GM23338 (cell line): ENCODE results near the gene TWF2. TPM values are rescaled to one million over a fixed set of nuclear protein-coding genes. Genes with fewer than 3 reads are reported as not detected.

Experiments used
- ATAC-seq: fragments of 200-7000 bp; cut with Tn5 transposase; 3 replicates; pipeline ENCODE4 v1.9.1; 2020
- DNase-seq: peaks from one replicate; pipeline ENCODE4 v3.0.0-alpha.2; 2015; ENCODE audit warnings: low spot score
- H2AFZ ChIP-seq: fragments of 200-600 bp; sonication (generic); 2 replicates; pipeline ENCODE4 v1.8.0; 2016; ENCODE audit warnings: antibody characterized with exemption, mild to moderate bottlenecking, moderate library complexity
- H3F3A ChIP-seq: fragments of 200-600 bp; sonication (generic); replicated peaks from 2 replicates; pipeline ENCODE4 v1.8.0; 2017; ENCODE audit warnings: antibody characterized with exemption, mixed run types, low read depth
- H3K27ac ChIP-seq: fragments of 200-600 bp; sonication (generic); 2 replicates; pipeline ENCODE4 v1.6.1; 2016; ENCODE audit warnings: low read depth
- H3K27me3 ChIP-seq: fragments of 200-600 bp; sonication (generic); 2 replicates; pipeline ENCODE4 v1.8.0; 2016; ENCODE audit warnings: mild to moderate bottlenecking, mixed run types, moderate library complexity; ENCODE audit not compliant: insufficient read depth
- H3K36me3 ChIP-seq: fragments of 200-600 bp; sonication (generic); 2 replicates; pipeline ENCODE4 v1.8.0; 2016; ENCODE audit warnings: mild to moderate bottlenecking; ENCODE audit not compliant: insufficient read depth
- H3K4me1 ChIP-seq: fragments of 200-600 bp; sonication (generic); 2 replicates; pipeline ENCODE4 v1.8.0; 2016; ENCODE audit warnings: mild to moderate bottlenecking, moderate library complexity; ENCODE audit not compliant: insufficient read depth
- H3K4me2 ChIP-seq: fragments of 200-600 bp; sonication (generic); 2 replicates; pipeline ENCODE4 v1.7.1; 2017; ENCODE audit warnings: mixed run types
- H3K4me3 ChIP-seq: fragments of 200-600 bp; sonication (generic); 2 replicates; pipeline ENCODE4 v1.6.1; 2016; ENCODE audit warnings: mixed run types
- H3K79me2 ChIP-seq: fragments of 200-600 bp; sonication (generic); replicated peaks from 2 replicates; pipeline ENCODE4 v1.8.0; 2017; ENCODE audit warnings: mild to moderate bottlenecking; ENCODE audit not compliant: insufficient read depth
- H3K9me2 ChIP-seq: fragments of 200-600 bp; sonication (generic); 2 replicates; pipeline ENCODE4 v1.8.0; 2017; ENCODE audit not compliant: insufficient read depth
- H4K20me1 ChIP-seq: fragments of 200-600 bp; sonication (generic); replicated peaks from 2 replicates; pipeline ENCODE4 v1.8.0; 2017; ENCODE audit warnings: mild to moderate bottlenecking; ENCODE audit not compliant: insufficient read depth
- H3K27ac Mint-ChIP-seq: 2 replicates; pipeline ENCODE4 v1.8.0; 2020; ENCODE audit warnings: inconsistent platforms, mild to moderate bottlenecking, moderate library complexity, mixed read lengths
- H3K27me3 Mint-ChIP-seq: 3 replicates; pipeline ENCODE4 v1.8.0; 2022; ENCODE audit warnings: low read depth, mild to moderate bottlenecking, moderate library complexity, mixed read lengths, inconsistent platforms; ENCODE audit not compliant: insufficient read depth, poor library complexity
- H3K36me3 Mint-ChIP-seq: 3 replicates; pipeline ENCODE4 v1.8.0; 2021; ENCODE audit warnings: low read depth, mild to moderate bottlenecking, inconsistent platforms, moderate library complexity, mixed read lengths
- H3K4me1 Mint-ChIP-seq: 3 replicates; pipeline ENCODE4 v1.8.0; 2020; ENCODE audit warnings: mild to moderate bottlenecking, inconsistent platforms, mixed read lengths
- H3K4me3 Mint-ChIP-seq: 3 replicates; pipeline ENCODE4 v1.8.0; 2021; ENCODE audit warnings: moderate library complexity, mild to moderate bottlenecking, inconsistent platforms, mixed read lengths
- H3K9me3 Mint-ChIP-seq: 3 replicates; pipeline ENCODE4 v1.8.0; 2020; ENCODE audit warnings: moderate library complexity, mild to moderate bottlenecking, inconsistent platforms, mixed read lengths
- CREB1 ChIP-seq: fragments of 250-450 bp; sonication (Bioruptor Pico); IDR thresholded peaks from 2 replicates; pipeline ENCODE4 v1.5.0; 2020; ENCODE audit warnings: low read depth, mild to moderate bottlenecking, moderate library complexity
- EZH2 ChIP-seq: fragments of 200-600 bp; sonication (generic); IDR thresholded peaks from one replicate; pipeline ENCODE4 v1.8.0; 2017; ENCODE audit warnings: antibody characterized with exemption, mild to moderate bottlenecking, low read depth; ENCODE audit not compliant: unreplicated experiment
- EZH2phosphoT487 ChIP-seq: fragments of 200-600 bp; sonication (generic); IDR thresholded peaks from one replicate; pipeline ENCODE4 v1.8.1; 2018; ENCODE audit warnings: antibody characterized with exemption; ENCODE audit not compliant: unreplicated experiment
- JUNB ChIP-seq: IDR thresholded peaks from one replicate; pipeline ENCODE4 v1.6.1; 2016; ENCODE audit warnings: antibody characterized with exemption; ENCODE audit not compliant: unreplicated experiment
- NANOG ChIP-seq: IDR thresholded peaks from 2 replicates; pipeline ENCODE4 v1.6.1; 2016; ENCODE audit warnings: antibody characterized with exemption, borderline replicate concordance
- STAT1 ChIP-seq: IDR thresholded peaks from one replicate; pipeline ENCODE4 v1.6.1; 2016; ENCODE audit warnings: antibody characterized with exemption; ENCODE audit not compliant: unreplicated experiment
- ZNF114 ChIP-seq: fragments of 250-450 bp; sonication (Bioruptor Pico); IDR thresholded peaks from 2 replicates; pipeline ENCODE4 v1.5.0; 2020; ENCODE audit warnings: mild to moderate bottlenecking, moderate library complexity
- ZNF331 ChIP-seq: fragments of 250-450 bp; sonication (Bioruptor Pico); IDR thresholded peaks from 2 replicates; pipeline ENCODE4 v1.5.0; 2020; ENCODE audit warnings: low read depth, mild to moderate bottlenecking, moderate library complexity
- polyA plus RNA-seq: library from polyadenylated mRNA; unstranded; fragments of >200 nt; fragmentation: Nextera tagmentation; extraction: Ambion mirVana; gene quantifications from 2 replicates; pipeline ENCODE4 v1.2.1, GENCODE V29; 2016
- total RNA-seq: library from RNA; depleted of rRNA; stranded (reverse); fragments of >200 nt; shearing (Covaris generic); gene quantifications from 2 replicates; pipeline ENCODE4 v1.2.3, GENCODE V29; 2014
- TF ChIP-seq, protein P1 (sequence below): fragments of 250-450 bp; sonication (Bioruptor Pico); IDR thresholded peaks from 2 replicates; pipeline ENCODE4 v1.5.0; 2020; ENCODE audit warnings: mild to moderate bottlenecking, moderate library complexity
- TF ChIP-seq, protein P2 (sequence below), 2 experiments: fragments of 200-600 bp in 1 of 2; sonication (generic) in 1 of 2; conservative IDR thresholded peaks; 2 replicates each; pipeline versions ENCODE4 v1.5.1 to v1.6.1; 2016 to 2017; ENCODE audit warnings: antibody characterized with exemption in 2 of 2, low read depth in 2 of 2, mild to moderate bottlenecking in 2 of 2, moderate library complexity in 1 of 2
- TF ChIP-seq, protein P3 (sequence below): IDR thresholded peaks from one replicate; pipeline ENCODE4 v1.6.1; 2018; ENCODE audit warnings: antibody characterized with exemption; ENCODE audit not compliant: unreplicated experiment

Gene TWF2
- total and polyA plus RNA-seq, 2 experiments from 2014 or later: 38.9 to 120 TPM

DNA sequence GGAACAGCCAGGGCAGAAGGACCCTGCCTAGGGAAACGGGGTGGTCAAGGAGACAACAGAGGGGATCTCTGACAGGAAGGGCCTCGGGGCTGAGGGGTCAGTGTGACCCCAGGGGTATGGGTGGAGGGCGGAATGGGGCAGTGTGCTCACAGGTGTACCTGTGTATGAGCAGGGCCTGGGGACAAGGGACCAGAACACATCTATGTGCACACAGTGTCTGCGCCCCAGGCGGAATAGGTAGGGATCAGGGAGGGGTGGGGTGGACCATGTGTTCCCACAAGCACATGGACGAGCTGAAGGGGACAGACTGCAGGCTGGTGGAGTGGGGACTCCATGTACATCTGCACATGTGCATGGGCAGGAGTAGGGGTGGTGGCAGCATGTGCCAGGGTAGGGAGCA lies 8.5 kb downstream of the TWF2 start:
- Mint-ChIP-seq H3K4me3 (no peak overlapping the region), H3K27me3 (peaks cover 13% of the 10 kb centered on the region), H3K9me3 (no peaks in the 10 kb centered on the region), H3K27ac (no peak overlapping the region; the same call in 1 of the 2 replicates), H3K36me3 (peaks cover 24% of the 10 kb centered on the region), H3K4me1 (peaks cover 13% of the 10 kb centered on the region)
- Histone ChIP-seq H3K4me1 (no peaks in the 10 kb centered on the region), H3K9me2 (no peaks in the 10 kb centered on the region), H3F3A (0 out of 2 replicates have a peak, but pooled peaks cover 6% of the 10 kb centered on the region), H3K4me3 (no peak overlapping the region), H3K27me3 (no peaks in the 10 kb centered on the region), H3K79me2 (no peaks in the 10 kb centered on the region), H3K4me2 (no peak overlapping the region), H3K27ac (no peak overlapping the region), H2AFZ (no peak overlapping the region), H4K20me1 (0 out of 2 replicates have a peak, but pooled peaks cover 5% of the 10 kb centered on the region), H3K36me3 (peaks cover 3% of the 10 kb centered on the region; the same call in 1 of the 2 replicates)
- ATAC-seq (no peak), DNase-seq (no peak)
- TF ChIP-seq NANOG (no peak), EZH2 (no peak), CREB1 (CRISPR knock-in tag) (no peak), EZH2phosphoT487 (no peak), ZNF331 (CRISPR knock-in tag) (no peak), ZNF114 (no peak), JUNB (no peak), STAT1 (no peak)
- TF ChIP-seq, protein P1, sequence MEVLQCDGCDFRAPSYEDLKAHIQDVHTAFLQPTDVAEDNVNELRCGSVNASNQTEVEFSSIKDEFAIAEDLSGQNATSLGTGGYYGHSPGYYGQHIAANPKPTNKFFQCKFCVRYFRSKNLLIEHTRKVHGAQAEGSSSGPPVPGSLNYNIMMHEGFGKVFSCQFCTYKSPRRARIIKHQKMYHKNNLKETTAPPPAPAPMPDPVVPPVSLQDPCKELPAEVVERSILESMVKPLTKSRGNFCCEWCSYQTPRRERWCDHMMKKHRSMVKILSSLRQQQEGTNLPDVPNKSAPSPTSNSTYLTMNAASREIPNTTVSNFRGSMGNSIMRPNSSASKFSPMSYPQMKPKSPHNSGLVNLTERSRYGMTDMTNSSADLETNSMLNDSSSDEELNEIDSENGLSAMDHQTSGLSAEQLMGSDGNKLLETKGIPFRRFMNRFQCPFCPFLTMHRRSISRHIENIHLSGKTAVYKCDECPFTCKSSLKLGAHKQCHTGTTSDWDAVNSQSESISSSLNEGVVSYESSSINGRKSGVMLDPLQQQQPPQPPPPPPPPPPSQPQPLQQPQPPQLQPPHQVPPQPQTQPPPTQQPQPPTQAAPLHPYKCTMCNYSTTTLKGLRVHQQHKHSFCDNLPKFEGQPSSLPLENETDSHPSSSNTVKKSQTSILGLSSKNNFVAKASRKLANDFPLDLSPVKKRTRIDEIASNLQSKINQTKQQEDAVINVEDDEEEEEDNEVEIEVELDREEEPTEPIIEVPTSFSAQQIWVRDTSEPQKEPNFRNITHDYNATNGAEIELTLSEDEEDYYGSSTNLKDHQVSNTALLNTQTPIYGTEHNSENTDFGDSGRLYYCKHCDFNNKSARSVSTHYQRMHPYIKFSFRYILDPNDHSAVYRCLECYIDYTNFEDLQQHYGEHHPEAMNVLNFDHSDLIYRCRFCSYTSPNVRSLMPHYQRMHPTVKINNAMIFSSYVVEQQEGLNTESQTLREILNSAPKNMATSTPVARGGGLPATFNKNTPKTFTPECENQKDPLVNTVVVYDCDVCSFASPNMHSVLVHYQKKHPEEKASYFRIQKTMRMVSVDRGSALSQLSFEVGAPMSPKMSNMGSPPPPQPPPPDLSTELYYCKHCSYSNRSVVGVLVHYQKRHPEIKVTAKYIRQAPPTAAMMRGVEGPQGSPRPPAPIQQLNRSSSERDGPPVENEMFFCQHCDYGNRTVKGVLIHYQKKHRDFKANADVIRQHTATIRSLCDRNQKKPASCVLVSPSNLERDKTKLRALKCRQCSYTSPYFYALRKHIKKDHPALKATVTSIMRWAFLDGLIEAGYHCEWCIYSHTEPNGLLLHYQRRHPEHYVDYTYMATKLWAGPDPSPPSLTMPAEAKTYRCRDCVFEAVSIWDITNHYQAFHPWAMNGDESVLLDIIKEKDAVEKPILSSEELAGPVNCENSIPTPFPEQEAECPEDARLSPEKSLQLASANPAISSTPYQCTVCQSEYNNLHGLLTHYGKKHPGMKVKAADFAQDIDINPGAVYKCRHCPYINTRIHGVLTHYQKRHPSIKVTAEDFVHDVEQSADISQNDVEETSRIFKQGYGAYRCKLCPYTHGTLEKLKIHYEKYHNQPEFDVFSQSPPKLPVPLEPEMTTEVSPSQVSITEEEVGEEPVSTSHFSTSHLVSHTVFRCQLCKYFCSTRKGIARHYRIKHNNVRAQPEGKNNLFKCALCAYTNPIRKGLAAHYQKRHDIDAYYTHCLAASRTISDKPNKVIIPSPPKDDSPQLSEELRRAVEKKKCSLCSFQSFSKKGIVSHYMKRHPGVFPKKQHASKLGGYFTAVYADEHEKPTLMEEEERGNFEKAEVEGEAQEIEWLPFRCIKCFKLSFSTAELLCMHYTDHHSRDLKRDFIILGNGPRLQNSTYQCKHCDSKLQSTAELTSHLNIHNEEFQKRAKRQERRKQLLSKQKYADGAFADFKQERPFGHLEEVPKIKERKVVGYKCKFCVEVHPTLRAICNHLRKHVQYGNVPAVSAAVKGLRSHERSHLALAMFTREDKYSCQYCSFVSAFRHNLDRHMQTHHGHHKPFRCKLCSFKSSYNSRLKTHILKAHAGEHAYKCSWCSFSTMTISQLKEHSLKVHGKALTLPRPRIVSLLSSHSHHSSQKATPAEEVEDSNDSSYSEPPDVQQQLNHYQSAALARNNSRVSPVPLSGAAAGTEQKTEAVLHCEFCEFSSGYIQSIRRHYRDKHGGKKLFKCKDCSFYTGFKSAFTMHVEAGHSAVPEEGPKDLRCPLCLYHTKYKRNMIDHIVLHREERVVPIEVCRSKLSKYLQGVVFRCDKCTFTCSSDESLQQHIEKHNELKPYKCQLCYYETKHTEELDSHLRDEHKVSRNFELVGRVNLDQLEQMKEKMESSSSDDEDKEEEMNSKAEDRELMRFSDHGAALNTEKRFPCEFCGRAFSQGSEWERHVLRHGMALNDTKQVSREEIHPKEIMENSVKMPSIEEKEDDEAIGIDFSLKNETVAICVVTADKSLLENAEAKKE (CRISPR knock-in tag): no peak
- TF ChIP-seq, protein P2, sequence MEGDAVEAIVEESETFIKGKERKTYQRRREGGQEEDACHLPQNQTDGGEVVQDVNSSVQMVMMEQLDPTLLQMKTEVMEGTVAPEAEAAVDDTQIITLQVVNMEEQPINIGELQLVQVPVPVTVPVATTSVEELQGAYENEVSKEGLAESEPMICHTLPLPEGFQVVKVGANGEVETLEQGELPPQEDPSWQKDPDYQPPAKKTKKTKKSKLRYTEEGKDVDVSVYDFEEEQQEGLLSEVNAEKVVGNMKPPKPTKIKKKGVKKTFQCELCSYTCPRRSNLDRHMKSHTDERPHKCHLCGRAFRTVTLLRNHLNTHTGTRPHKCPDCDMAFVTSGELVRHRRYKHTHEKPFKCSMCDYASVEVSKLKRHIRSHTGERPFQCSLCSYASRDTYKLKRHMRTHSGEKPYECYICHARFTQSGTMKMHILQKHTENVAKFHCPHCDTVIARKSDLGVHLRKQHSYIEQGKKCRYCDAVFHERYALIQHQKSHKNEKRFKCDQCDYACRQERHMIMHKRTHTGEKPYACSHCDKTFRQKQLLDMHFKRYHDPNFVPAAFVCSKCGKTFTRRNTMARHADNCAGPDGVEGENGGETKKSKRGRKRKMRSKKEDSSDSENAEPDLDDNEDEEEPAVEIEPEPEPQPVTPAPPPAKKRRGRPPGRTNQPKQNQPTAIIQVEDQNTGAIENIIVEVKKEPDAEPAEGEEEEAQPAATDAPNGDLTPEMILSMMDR (conservative IDR thresholded peaks at IDR 0.05; ENCODE audit: low read depth in 2 of 2): no peak
- TF ChIP-seq, protein P3, sequence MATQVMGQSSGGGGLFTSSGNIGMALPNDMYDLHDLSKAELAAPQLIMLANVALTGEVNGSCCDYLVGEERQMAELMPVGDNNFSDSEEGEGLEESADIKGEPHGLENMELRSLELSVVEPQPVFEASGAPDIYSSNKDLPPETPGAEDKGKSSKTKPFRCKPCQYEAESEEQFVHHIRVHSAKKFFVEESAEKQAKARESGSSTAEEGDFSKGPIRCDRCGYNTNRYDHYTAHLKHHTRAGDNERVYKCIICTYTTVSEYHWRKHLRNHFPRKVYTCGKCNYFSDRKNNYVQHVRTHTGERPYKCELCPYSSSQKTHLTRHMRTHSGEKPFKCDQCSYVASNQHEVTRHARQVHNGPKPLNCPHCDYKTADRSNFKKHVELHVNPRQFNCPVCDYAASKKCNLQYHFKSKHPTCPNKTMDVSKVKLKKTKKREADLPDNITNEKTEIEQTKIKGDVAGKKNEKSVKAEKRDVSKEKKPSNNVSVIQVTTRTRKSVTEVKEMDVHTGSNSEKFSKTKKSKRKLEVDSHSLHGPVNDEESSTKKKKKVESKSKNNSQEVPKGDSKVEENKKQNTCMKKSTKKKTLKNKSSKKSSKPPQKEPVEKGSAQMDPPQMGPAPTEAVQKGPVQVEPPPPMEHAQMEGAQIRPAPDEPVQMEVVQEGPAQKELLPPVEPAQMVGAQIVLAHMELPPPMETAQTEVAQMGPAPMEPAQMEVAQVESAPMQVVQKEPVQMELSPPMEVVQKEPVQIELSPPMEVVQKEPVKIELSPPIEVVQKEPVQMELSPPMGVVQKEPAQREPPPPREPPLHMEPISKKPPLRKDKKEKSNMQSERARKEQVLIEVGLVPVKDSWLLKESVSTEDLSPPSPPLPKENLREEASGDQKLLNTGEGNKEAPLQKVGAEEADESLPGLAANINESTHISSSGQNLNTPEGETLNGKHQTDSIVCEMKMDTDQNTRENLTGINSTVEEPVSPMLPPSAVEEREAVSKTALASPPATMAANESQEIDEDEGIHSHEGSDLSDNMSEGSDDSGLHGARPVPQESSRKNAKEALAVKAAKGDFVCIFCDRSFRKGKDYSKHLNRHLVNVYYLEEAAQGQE: no peak
